H54 (cell line): ENCODE measurements around the gene CFAP221.

Source experiments
- DNase-seq: peaks from one replicate; pipeline ENCODE4 v3.0.0; 2011; ENCODE audit warnings: low spot score, mixed read lengths; ENCODE audit not compliant: insufficient read length
- FAIRE-seq: peaks from 3 replicates; lab custom pipeline; 2011; peaks lifted over from hg19 to GRCh38; lab: Jason Lieb, UNC
- POLR2A ChIP-seq: IDR thresholded peaks from 2 replicates; pipeline ENCODE4 v1.6.1; 2011; ENCODE audit warnings: low read depth, mild to moderate bottlenecking, low read length

The CFAP221 gene

DNA sequence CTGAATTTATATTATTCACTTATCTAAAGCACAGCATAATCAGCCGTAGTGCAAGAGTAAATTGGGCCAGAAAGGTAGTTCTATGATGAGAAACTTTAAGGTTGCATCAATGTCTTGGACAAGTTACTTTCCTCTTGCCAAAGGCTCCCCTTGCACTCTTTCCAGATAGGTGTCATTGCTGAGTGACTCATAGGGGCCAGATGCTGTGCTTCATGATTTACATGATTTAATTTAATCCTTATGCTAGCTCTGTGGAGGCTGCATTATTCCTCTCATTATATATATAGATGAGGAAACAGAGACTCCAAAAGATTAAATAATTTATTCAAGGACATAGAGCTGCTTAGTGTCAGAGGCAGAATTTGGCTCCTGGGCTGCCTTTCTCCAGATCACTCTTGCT, 5.0 kb downstream of the CFAP221 start:
- no peak for TF ChIP-seq POLR2A
- DNase-seq = no peak
- FAIRE-seq = no peak

DNA sequence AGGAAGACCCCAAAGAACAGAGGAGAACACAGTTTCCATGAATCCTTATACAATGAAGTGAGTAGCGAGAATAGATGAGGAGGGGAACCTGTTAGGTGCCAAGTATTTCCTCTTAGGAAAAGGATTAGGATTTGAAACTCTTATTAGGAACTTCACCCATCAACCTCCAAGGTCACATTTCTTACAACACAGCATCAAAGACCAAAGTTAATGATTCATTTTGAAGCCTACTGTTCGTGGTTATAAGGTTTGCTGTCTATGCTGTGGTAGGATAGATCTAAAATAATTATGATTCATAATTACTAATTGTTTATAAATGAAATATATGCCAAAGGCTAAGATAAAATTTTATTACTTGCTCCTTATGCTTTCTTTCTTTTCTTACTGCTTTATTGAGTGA, 6.1 kb downstream of the CFAP221 start:
- TF ChIP-seq POLR2A = no peak
- no peak for FAIRE-seq
- no peak for DNase-seq

DNA sequence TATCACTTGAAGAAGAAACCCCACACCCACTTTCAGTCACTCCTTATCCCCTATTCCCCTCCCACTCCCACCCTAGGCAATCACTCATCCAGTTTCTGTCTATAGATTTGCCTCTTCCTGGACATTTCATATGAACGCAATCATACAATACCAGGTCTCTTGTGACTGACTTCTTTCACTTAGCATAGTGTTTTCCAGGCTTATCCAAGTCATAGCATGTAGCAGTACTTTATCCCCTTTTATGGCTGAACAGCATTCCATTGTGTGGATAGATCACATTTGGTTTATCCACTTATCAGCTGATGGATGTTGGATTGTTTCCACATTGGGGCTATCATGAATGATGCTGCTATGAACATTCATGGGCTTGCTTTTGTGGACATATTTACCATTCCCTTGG, 6.6 kb downstream of the CFAP221 start:
- DNase-seq (no peak), FAIRE-seq (no peak)
- TF ChIP-seq POLR2A = no peak

DNA sequence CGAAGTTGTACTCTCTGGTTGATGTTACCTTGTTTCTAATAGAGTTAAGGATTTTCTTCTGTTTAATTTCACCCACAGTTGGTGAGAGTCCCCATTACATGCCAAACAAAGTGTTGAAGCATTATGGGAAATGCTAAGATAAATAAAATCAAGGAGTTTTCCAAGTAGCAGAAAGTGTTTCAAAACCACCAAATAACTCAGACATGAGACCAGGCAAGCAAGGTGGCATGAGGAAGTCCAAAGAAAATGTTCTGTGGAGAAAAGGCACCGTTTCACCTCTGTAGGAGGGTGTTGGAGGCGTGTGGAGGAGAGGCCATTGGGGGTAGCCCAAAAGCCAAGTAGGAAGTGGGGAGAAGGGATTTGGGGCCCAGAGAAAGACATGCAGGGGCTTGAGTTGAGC, 8.7 kb downstream of the CFAP221 start:
- no peak for FAIRE-seq
- TF ChIP-seq POLR2A = no peak

DNA sequence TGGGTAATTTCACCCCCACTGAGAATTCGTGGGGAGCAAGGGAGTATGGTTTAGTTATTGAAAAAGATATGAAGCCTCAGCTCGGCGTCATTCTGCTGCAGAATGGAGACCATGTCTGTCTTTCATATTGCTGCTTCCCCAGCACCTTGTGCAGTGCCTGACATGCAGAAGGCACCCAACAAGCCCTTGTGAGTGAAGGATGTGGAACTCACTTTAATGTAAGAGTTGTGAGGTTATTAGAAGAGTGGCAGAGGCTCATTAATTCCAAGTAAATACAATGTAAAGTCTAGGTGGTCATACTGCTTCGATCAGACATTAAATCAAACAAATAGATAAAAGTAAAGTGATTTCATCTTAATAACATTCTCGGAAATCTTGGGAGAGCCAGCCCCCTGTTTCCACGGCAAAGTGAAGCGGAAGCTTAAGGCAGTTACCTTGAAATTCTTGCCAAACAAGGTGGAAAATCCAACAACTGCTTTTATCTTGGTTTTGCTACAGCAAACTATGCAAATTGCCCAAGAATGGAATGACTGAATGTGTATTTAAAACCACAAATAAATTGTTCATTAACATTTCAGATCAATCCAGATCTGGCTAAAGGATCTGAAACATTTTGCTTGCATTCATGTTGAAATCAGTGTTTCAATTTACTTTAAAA, 9.6 kb downstream of the CFAP221 start:
- TF ChIP-seq POLR2A = no peak
- DNase-seq (no peak), FAIRE-seq (no peak)

More for the DNA sequence above, 8.7 kb downstream of the CFAP221 start:
- DNase-seq = no peak

DNA sequence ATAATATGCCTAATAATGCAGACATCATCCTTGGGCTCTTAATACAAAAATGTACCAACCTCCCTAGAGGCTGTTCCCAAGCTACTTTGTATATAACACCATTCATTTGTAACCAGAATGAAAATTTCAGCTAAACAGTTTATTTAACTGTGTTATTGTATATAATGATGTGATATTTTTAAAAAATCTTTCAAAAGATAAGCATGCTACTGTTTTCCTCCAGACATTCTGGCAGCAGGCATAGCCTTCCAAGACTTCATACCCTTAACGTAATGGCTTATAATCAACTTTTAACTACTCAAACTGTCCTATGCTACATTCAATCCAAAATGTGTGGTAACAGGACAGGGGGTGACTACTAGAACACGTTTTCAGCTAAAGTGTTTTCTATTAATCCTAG, 21.2 kb downstream of the CFAP221 start:
- no peak for FAIRE-seq
- no peak for TF ChIP-seq POLR2A
- no peak for DNase-seq

DNA sequence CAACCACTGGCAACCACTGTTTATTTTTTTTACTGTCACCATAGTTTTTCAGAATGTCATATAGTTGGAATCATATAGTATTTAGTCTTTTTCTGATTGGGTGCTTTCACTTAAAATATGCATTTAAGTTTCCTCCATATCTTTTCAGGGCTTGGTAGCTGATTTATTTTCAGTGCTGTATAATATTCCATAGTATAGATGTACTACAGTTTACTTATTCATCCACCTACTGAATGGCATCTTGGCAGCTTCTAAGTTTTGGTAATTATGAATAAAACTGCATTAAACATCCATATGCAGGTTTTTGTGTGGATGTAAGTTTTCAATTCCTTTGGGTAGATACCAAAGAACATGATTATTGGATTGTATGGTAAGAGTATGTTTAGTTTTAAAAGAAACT, 23.0 kb downstream of the CFAP221 start:
- DNase-seq = no peak
- FAIRE-seq = no peak
- TF ChIP-seq POLR2A = no peak

DNA sequence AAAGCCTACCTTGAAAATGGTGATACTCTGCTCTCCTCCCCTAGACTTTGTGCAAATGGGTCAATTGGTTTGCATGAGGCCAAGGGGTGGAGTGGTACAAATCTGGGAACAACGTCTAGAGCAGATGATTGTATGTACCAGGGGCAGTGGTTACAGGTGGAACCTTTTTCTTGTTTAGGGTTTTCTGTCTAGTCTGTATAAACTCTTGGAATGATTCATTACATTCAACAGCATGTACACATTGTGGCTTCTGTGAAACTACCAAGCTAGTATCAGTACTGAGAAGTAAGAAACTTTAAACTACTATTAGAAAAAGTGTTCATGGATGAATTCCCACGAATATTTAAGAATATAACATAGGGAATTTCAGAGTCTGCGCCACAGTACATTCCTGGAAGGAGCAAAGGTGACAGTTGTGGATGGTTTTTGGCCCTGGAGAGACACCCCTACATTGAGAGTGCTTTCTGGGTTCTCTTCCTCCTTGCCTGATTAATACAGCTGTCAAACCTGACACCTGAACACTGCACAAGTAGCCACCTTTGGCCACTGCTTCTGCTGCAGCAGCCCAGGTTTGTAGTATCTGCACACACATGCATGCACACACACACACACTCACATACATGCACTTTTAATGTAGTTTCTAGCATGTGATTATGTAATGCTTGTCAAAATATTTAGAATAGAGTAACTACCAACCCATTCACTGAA, 30.0 kb downstream of the CFAP221 start:
- no peak for DNase-seq
- no peak for TF ChIP-seq POLR2A
- no peak for FAIRE-seq

DNA sequence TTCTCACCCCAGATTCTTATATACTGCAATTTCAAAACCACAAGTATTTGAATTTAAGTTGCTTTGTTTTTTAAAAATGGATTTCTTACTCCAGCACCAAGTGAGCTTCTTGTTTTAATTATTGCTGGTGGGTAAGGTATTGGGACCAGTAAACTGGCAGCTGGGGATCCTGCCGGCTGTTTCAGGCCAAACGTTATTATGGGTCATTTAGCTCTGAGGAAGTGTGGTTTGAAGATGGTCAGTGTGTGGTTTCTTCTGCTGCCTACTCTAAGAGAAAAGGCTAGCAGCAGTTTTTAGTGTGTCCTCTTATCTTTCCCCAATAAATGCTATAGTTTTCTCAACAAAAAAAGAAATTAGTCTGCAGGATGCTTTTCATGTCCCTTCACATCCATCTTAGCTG, 30.6 kb downstream of the CFAP221 start:
- TF ChIP-seq POLR2A = no peak
- DNase-seq = no peak
- no peak for FAIRE-seq

DNA sequence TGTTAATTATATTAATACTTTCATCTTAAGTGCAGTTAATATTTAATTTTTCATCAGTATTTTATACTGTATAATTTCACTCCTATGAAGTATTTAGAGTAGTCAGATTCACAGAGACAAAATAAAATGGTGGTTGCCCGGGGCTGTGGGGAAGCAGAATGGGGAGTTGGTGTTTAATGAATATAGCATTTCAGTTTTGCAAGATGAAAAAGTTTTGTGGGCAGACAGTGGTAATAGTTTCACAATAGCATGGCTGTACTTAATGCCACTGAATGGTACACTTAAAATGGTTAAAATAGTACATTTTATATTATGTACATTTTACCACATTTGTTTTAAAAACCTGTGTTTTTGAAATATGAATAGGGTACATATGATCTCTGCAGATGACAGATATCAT, 31.2 kb downstream of the CFAP221 start:
- no peak for TF ChIP-seq POLR2A
- DNase-seq = no peak
- FAIRE-seq = no peak

DNA sequence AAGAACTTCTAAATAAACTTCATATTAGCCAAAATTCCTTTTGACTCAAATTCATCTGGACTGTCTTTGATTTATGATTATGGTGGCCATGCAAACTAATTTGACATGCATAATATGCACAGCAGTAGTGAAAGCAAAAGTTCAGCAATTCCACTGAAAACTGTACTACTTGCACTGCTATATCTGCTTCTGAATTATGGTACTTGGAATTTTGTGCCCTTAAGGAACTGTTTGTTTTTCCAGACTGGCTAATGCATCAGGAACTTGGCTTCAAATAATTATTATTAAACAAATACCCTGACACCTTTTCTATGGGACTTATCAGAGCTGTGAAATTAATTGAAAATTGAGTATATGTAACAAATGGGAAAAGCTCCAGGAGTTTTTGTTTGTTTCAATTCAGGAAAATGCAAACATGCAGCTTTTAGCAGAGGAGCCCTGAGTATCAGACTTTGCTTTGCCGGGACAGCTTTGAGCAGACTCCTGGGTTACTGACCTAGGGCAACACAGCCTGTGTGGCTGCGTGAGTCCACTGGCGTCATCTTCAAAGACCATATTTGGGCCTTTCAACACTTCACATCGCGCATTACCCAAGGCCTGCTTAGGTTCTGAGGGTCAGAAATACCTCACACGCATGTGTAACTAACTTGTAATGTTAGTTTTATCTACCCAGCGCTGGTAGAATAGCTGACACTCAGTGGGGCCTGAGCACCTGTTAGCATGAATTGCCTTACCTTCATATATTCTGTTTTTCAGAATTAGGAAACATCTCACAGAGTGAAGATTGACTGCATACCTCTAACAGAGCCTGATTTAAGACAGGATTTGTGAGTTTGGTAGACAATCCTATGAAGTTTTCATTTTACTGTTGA, 35.4 kb downstream of the CFAP221 start:
- FAIRE-seq = no peak
- TF ChIP-seq POLR2A = no peak
- no peak for DNase-seq

DNA sequence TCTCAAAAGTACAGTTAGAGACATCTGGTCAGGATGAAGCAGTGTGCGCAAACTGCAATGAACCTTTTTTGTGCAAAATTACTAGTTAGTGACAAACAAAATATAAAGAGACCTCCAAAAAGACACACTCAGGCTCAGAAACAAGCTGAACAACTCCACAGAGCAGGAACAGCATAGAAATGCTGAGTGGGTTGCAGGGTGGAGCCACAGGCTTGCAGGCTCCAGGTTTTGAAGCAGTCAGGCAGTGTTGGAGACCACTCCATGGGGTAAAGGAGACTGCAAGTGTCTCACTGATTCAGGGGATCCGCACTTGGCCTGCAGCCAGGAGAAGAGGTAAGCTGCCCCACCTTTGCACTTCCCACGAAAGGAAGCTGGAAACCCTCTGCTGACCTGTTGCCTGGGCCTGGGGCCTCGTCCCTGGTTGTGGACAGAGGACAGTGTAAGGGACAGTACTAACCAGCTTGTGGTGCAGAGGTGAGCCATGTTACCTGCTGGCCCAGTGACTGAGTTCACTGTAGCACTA, 36.4 kb downstream of the CFAP221 start:
- no peak for TF ChIP-seq POLR2A
- FAIRE-seq (no peak), DNase-seq (no peak)

DNA sequence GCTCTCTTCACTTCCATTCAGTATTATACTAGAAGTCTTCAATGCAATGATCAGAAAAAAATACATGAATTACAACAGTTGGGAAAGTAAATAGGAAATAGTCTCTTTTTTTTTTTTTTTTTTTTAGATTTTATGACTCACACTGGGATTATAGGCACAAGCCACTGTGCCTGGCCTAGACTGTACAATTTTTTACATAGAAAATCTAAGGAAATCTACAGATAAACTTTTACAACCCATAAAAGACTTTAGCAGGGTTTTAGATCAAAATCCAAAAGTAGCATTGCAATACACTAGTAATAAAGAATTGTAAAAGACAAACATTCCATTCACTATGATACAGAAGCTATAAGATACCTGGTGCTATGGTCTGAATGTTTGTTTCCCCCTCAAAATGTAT, 39.0 kb downstream of the CFAP221 start:
- FAIRE-seq = no peak
- DNase-seq = no peak
- TF ChIP-seq POLR2A = no peak

DNA sequence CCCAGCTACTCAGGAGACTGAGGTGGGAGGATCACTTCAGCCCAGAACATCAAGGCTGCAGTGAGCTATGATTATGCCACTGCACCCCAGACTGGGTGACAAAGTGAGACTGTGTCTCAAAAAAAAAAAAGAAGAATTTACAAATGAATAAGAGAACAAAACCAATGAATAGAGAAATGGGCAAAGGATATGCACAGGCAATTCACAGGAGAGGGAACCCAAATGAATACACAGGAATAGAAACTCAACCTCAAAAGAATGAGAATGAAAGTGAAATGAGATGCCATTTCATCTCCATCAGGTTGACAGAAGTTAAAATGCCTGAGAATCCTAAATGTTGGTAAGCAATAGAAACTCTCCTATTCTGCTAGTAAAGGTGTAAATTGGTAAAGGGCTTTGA, 40.2 kb downstream of the CFAP221 start:
- TF ChIP-seq POLR2A = no peak
- no peak for DNase-seq
- FAIRE-seq = no peak
